ENCODE results near the gene PIEZO1.

Gene PIEZO1

DNA sequence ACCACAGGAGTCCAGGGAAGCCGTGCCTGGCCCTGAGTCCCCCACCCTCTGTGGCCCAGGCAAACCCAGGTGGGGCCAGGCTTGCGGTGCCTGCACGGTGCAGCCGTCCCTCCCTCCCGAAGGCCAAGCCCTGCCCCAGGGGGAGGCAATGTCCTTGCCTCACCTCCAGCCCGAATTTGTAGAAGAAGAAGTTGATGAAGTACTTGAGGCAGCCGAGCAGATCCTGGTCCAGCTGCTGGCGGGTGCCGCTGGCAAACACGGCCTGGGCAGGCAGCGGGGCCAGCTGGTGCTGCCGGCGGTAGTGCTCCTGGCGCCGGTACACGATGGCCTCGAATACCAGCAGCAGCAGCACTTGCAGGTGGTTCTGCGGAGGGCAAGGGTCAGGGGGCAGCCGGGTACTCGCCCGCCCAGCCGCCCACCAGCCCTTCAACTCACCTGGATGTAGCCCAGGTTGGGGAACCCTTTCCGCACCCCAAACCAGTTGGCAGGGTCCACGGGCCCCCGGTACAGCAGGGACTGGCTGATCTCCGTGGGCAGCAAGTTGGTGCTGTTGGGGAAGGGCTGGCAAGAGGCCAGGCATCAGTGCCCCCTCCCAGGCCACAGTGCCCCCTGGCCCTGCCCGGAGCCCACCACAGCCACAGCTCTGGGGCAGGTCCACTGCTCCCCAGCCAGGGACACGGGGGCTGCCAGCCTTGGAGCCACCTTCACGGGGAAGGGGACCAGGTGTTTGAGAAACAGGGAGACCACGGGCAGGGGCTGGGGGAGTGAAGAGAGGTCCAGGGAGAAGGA is 52.7 kb downstream of the PIEZO1 start:
- DNase-seq = no peak

DNA sequence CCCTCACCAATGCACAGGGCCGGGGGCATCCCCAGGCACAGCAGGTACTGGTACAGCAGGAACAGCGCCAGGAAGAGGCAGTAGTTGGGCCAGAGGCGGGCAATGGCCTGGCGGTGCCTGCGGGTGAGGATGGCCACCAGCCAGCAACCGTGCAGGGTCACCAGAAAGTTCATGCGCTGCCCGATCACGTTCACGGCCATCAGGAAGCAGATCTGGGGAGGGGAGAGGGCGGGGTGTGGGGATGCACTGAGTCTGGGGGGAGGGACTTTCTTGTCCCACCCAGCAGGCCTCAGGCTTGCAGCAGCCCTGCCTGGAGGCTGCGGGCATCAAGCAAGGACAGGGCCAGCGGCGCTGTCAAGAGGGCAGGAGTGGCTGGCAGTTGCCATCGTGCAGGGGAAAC is 53.3 kb downstream of the PIEZO1 start:
- DNase-seq = no peak

DNA sequence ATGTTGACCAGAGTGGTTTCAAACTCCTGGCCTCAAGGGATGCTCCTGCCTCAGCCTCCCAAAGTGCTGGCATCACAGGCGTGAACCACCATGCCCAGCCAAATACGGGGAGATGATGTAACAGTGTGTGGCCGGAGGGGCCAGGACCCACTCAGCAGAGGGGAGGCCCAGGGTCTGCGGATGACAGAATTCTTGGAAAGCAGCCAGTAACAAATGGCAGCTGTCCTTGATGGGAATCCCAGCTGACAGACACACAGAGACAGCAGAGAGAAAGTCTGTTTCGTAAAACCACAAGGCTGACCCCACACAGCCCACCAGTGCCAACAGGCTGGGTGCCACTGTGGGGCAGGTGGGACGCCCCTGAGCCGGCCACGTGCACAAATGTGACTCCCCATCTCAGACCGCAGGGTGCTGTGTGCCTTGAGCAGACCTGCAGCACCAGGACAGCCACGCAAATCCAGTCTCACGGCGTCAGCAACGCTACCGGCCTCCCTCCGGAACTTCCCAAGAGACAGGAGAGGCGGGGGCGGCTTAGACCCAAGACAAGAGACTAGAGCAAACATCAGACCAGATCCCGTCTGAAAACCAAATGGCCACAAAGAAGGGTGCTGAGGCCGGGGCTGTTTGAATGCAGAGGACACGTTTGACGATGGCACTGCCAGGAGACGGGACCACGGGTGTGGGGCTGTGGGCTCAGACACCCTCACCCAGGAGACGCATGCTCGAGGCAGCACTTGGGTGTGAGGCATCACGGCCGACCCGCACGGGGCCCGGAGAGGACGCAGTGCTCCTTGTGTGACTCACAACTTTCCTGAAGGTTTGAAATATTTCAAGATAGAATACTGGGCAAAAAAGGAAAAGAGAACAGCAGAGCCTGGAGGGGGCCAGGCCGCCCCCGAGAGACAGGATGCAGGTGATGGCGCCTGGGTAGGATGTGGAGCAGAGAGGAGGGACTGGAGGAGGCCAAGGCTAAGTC is 54.1 kb downstream of the PIEZO1 start:
- DNase-seq = no peak

DNA sequence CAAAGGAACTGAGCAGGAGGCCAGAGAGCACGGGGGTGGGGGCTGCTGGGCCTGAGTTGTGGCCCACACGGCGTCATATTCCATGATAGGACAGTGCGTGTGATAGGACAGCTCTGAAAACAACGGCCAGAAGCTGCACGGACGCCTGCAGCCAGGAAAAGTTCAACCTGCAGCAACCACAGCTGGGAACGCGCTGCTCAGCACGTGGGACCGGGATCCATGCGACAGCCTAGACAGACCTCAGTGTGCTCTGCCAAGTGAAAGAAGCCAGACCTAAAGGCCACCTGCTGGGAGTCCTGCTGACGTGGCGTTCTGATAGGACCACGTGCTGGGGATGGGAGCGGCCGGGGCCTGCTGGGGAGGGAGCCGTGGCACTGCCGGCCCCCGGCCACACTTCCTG is 57.1 kb downstream of the PIEZO1 start:
- no peak for DNase-seq

GRCh38 chr16:88726981-88727380 is 58.0 kb downstream of the PIEZO1 start:
- no peak for DNase-seq

- DNase-seq = no peak
These were observed 58.6 kb downstream of the PIEZO1 start for GRCh38 chr16:88726408-88726749.

GRCh38 chr16:88725609-88726407 is 59.2 kb downstream of the PIEZO1 start:
- DNase-seq = no peak

GRCh38 chr16:88724855-88725555 is 60.0 kb downstream of the PIEZO1 start:
- DNase-seq = no peak

- no peak for DNase-seq
These were observed 61.1 kb downstream of the PIEZO1 start for GRCh38 chr16:88723911-88724310.

- no peak for DNase-seq
These were observed 61.5 kb downstream of the PIEZO1 start for GRCh38 chr16:88723507-88723887.

DNA sequence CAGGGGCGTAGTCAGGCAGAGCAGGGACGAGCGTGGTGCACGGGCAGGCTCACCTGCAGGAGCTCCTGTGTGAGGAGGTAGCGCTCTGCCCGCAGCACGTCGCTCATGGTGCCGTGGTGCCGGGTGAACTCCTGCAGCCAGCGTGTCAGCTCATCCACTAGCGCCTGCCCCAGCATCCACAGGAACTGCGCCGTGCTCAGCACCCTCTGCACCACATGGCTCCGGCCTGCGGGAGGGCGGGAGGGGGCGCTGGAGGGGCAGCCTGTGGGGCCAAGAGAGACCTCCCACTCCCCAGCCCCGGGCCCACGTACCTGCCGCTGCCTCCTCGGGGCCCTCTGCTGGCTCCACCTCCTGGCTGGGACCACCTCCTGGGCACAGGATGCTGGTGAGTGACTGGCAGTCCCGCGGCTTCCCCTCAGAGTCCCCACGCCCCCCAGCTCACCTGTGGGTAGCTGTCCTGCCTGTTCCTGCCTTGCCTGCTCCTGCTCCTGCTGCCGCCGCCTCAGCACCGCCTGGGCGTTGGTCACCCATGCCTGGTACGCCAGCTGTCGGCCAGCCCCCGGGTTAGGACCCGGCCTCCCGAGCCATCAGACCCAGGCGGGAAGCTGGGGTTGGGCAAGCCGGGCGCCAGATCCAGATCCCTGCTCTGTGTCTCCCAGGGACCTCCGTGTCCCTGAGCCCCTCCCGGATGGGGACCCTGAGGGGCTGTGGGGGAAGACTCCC is 62.1 kb downstream of the PIEZO1 start:
- no peak for DNase-seq

GRCh38 chr16:88721815-88722755 is 62.9 kb downstream of the PIEZO1 start:
- no peak for DNase-seq

- no peak for DNase-seq
These were observed 63.8 kb downstream of the PIEZO1 start for GRCh38 chr16:88721236-88721635.

- DNase-seq = no peak
These were observed 64.5 kb downstream of the PIEZO1 start for GRCh38 chr16:88720396-88720970.

DNA sequence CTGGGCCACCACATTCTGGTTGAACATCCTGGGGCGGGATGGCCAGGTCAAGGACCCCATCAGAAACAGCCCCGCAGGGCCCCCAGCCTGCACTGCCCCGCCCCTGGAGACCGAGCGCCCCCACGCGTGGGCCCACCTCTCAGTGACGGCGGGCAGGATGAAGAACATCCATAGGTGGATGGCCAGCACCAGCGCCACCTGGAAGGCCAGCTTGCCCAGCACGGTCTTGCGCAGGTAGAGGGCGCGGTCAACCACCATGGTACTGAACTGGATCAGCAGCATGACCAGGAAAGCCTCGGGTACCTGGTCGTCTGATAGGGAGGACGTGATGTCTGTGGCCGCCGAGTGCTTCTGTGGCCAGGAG is 65.1 kb downstream of the PIEZO1 start:
- no peak for DNase-seq

- no peak for DNase-seq
These were observed 65.6 kb downstream of the PIEZO1 start for GRCh38 chr16:88719267-88719932.

GRCh38 chr16:88718178-88718577 is 66.8 kb downstream of the PIEZO1 start:
- DNase-seq = no peak

DNA sequence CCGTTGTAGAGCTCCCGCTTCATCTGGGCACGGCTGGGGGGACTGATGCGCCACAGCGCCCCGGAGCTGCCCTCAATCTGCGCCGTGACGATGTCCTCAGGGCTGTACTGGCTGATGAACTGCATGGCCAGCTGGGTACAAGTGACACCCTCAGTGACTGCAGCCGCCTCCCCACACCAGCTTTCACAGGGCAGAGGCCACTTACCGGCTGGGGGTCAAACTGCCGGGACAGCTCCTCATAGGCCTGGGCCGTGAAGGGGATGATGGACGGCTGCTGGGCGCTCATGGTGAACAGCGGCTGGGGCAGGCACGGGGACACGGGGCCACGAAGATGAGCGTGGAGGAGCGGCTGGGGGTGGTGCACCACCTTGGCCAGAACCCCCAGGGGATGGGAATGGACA is 68.4 kb downstream of the PIEZO1 start:
- no peak for DNase-seq

DNA sequence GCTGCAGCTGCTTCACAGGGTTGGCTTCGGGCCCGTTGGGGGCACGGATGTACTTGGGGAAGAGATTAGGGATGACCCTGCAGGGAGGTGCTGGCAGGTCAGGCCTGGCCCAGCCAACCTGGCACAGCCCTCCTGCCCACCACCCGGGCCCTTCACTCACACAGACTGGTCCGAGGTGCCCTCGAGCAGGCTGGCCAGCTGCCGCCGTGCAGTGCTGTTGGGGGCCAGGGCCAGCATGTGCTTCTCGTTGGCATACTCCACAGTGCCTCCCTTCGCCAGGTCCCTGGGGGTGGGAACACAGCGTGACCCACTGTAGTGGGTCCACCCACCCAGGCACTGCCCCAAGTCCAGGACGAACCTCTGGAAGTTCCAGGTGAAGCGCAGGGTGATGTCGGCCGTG is 68.8 kb downstream of the PIEZO1 start:
- no peak for DNase-seq

All from EL (cell line).